HepG2 (cell line): ENCODE measurements around the gene DMPK. TPM values are rescaled to one million over a fixed set of nuclear protein-coding genes. Genes with fewer than 3 reads are reported as not detected.

Source experiments
- MTA1 ChIP-seq: sonication (generic); formaldehyde crosslinking; IDR thresholded peaks from 2 replicates; pipeline ENCODE4 v1.4.0; 2020; ENCODE audit warnings: missing genetic modification reagents, mild to moderate bottlenecking, borderline replicate concordance
- MYC ChIP-seq: sonication (generic); formaldehyde crosslinking; IDR thresholded peaks from 2 replicates; pipeline ENCODE4 v1.9.0; 2021; ENCODE audit warnings: missing genetic modification reagents, borderline replicate concordance
- PAF1 ChIP-seq: IDR thresholded peaks from 2 replicates; pipeline ENCODE4 v1.6.1; 2016; ENCODE audit warnings: missing genetic modification reagents, missing compliant biosample characterization
- PHB2 ChIP-seq: fragments of 450-650 bp; IDR thresholded peaks from 2 replicates; pipeline ENCODE4 v1.6.1; 2018; ENCODE audit not compliant: partially characterized antibody
- RAD21 ChIP-seq: fragments of 450-650 bp; formaldehyde crosslinking; IDR thresholded peaks from 2 replicates; pipeline ENCODE4 v1.5.0; 2020; ENCODE audit warnings: mild to moderate bottlenecking
- REPIN1 ChIP-seq: sonication (generic); formaldehyde crosslinking; IDR thresholded peaks from 2 replicates; pipeline ENCODE4 v1.8.0; 2022; ENCODE audit warnings: missing genetic modification reagents, low read depth, mild to moderate bottlenecking, borderline replicate concordance
- SKI ChIP-seq: fragments of 450-650 bp; IDR thresholded peaks from one replicate; pipeline ENCODE4 v1.6.1; 2018; ENCODE audit warnings: mild to moderate bottlenecking; ENCODE audit not compliant: partially characterized antibody
- SMARCC2 ChIP-seq: fragments of 450-650 bp; IDR thresholded peaks from 2 replicates; pipeline ENCODE4 v1.6.1; 2017; ENCODE audit warnings: antibody characterized with exemption, mild to moderate bottlenecking
- TFDP1 ChIP-seq: IDR thresholded peaks from 2 replicates; pipeline ENCODE4 v1.6.1; 2016; ENCODE audit warnings: missing compliant biosample characterization, missing genetic modification reagents, borderline replicate concordance
- ZFP41 ChIP-seq: sonication (generic); formaldehyde crosslinking; IDR thresholded peaks from 2 replicates; pipeline ENCODE4 v1.4.0; 2020; ENCODE audit warnings: mild to moderate bottlenecking, missing genetic modification reagents, borderline replicate concordance
- ZKSCAN8 ChIP-seq: IDR thresholded peaks from 2 replicates; pipeline ENCODE4 v1.6.1; 2016; ENCODE audit warnings: borderline replicate concordance, missing genetic modification reagents, missing compliant biosample characterization
- ZNF18 ChIP-seq: sonication (generic); formaldehyde crosslinking; IDR thresholded peaks from 2 replicates; pipeline ENCODE4 v1.8.0; 2022; ENCODE audit warnings: mild to moderate bottlenecking, missing genetic modification reagents; ENCODE audit not compliant: insufficient replicate concordance
- ZNF564 ChIP-seq: sonication (generic); formaldehyde crosslinking; IDR thresholded peaks from 2 replicates; pipeline ENCODE4 v1.8.1; 2023; ENCODE audit warnings: mild to moderate bottlenecking, missing genetic modification reagents
- ZNF574 ChIP-seq: sonication (generic); formaldehyde crosslinking; IDR thresholded peaks from 2 replicates; pipeline ENCODE4 v1.4.0; 2020; ENCODE audit warnings: missing genetic modification reagents
- ZNF580 ChIP-seq: IDR thresholded peaks from 2 replicates; pipeline ENCODE4 v1.6.1; 2016; ENCODE audit warnings: low read depth, borderline replicate concordance
- ZNF609 ChIP-seq: sonication (generic); formaldehyde crosslinking; IDR thresholded peaks from 2 replicates; pipeline ENCODE4 v1.4.0; 2020; ENCODE audit warnings: mild to moderate bottlenecking, missing genetic modification reagents, borderline replicate concordance
- ZNF788 ChIP-seq: sonication (generic); formaldehyde crosslinking; IDR thresholded peaks from 2 replicates; pipeline ENCODE4 v1.5.0; 2020; ENCODE audit warnings: mild to moderate bottlenecking, missing genetic modification reagents, borderline replicate concordance
- polyA plus RNA-seq, 8 experiments: library from polyadenylated mRNA; depleted of rRNA in 3 of 8; stranded (reverse) in 7 of 8; unstranded in 1 of 8; fragments of >200 nt; fragmentation: Illumina TruSeq in 4 of 8; extraction: Trizol in 4 of 8; gene quantifications; 2 replicates each; pipeline versions ENCODE4 v1.2.1 to v1.2.3, GENCODE V29; 2011 to 2016; ENCODE audit warnings: low read depth in 4 of 8, missing spikeins in 1 of 8, mixed read lengths in 1 of 8; ENCODE audit not compliant: insufficient read depth in 1 of 8
- total RNA-seq, 5 experiments: library from RNA; depleted of rRNA; stranded (reverse); fragments of >200 nt; fragmentation: Illumina TruSeq; extraction: Trizol; gene quantifications; 2 replicates each; pipeline ENCODE4 v1.2.3, GENCODE V29; 2016; ENCODE audit warnings: low read depth in 1 of 5

DMPK gene
- total and polyA plus RNA-seq, 2 of the 13 experiments (the other 11 are each of a cell fraction or from before 2014, with no cell fraction given) = 5.3 to 8.8 TPM

GRCh38 chr19:45767881-45768654 is 14.2 kb downstream of the DMPK start (continued):
- TF ChIP-seq ZNF609 (CRISPR knock-in tag) = peak; percentile 38; the same call in 1 of the 2 replicates
- TF ChIP-seq ZFP41 (CRISPR knock-in tag) = no peak
- TF ChIP-seq REPIN1 = peak; percentile 70; the same call in 1 of the 2 replicates
- peak; percentile 91 for TF ChIP-seq ZNF18 (CRISPR knock-in tag)
- 0 out of 2 replicates have a peak, but pooled peaks have one; percentile 27 for TF ChIP-seq TFDP1 (CRISPR knock-in tag)
- 0 out of 2 replicates have a peak, but pooled peaks have one; percentile 8 for TF ChIP-seq ZNF580
- no peak for TF ChIP-seq PAF1 (CRISPR knock-in tag)
- peak; percentile 56 for TF ChIP-seq RAD21
- no peak for TF ChIP-seq PHB2
- TF ChIP-seq ZKSCAN8 (CRISPR knock-in tag) = no peak
- no peak for TF ChIP-seq SKI
- no peak for TF ChIP-seq SMARCC2
- TF ChIP-seq MYC = peak; percentile 86; the same call in 1 of the 2 replicates
- peak; percentile 45; the same call in 1 of the 2 replicates for TF ChIP-seq ZNF574 (CRISPR knock-in tag)
- TF ChIP-seq ZNF564 (CRISPR knock-in tag) = peak; percentile 46; the same call in 1 of the 2 replicates
- TF ChIP-seq ZNF788 = 0 out of 2 replicates have a peak, but pooled peaks have one; percentile 3
- peak; percentile 34; the same call in 1 of the 2 replicates for TF ChIP-seq MTA1
